HG03565 (cell line): ENCODE measurements around the gene KLF3.

ENCODE experiments used
- ATAC-seq: cut with Tn5 transposase; IDR thresholded peaks from one replicate; pipeline ENCODE4 v1.9.1; 2021; ENCODE audit warnings: mild to moderate bottlenecking, moderate library complexity; ENCODE audit not compliant: unreplicated experiment

Gene KLF3

DNA sequence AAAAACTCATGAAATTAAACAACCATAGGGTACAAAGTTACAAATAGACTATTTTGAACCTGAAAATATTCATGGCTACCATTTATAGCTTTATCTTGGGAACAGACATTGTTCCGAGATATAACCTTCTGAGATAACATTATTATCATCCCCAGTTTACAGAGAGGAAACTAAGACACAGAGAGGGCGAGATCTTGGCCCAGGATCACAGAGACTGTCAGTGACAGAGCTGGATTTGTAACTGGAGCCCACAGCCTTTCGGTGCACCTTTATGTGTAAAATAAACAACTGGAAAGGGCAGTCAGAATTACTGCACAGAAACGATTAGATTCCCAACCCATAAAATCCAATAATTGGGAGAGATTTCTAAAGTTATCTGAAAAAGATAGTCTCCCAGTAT lies 28.4 kb downstream of the KLF3 start:
- ATAC-seq: no peak

DNA sequence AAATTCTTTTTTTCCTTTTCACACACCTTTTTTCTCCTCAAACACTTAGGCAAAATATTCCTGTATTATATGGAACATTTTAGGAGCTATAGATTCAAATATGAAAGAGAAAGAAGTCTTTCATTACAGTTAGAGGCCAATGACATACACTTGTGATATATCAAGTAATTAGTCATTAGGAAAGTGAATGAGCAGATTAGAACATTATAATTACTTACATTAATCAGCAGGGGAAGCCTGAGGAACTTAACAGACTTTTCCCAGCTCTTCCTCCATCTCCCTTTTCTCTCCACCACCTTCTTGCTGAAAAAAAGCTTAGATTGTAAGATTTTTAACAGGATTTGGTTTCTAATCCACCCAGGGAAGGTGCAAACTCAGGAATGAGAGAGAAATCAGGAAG lies 29.6 kb downstream of the KLF3 start:
- no peak for ATAC-seq

DNA sequence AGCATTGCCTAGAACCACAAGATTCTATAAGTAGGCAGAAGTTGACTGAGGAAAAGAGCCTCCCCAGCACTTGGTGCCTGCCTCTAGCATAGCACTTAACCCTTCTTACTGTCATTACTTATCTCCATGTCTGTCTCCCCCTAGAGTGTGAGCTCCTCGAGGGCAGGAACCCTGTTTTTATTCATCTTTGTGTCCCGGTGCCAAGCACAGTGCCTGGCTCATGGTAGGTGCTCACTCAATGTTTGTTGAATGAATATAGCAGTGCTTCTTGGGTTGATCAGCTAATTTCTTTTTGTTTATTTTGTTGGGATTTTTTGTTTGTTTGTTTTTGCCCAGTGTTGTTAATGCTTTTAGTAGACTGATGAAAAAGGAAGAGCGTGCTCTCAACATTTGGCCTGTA lies 30.3 kb downstream of the KLF3 start:
- ATAC-seq: no peak

DNA sequence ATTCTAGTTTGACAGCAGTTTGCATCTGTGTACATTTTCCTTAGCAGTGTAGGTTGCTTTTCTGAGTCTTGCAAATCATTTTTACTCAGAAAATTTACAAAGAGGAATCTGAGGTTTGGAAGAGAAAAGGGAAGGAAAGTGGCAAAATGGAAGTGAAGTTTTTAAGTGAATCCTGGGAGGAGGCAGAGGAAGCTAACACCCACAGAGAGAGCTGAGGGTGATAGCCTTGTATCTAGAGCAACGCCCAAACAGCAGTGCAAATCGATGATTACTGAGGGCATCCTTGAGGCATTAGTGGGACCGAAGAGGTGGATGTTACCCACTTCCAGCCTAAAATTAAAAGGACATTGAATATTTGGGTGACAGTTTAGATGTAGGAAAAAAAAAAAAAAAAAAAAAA lies 31.8 kb downstream of the KLF3 start:
- ATAC-seq: no peak

DNA sequence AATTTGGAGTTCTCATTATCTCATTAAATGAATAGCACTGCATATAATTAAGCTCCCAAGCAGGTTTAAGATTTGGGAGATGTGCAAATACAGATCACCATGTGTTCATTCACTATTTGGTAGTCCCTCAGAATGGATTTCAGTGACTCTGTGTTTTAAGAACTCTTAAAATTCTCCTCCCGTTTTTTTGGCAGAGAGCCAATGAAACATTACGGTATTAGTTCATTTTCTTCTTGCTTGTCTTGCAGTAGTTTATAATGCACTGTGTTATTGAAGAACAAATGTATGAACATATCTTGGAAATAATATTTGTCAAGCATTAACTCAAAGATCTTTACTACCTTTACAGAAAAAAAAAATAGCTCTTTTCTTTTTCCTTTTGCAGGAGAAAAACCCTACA lies 32.7 kb downstream of the KLF3 start:
- no peak for ATAC-seq

DNA sequence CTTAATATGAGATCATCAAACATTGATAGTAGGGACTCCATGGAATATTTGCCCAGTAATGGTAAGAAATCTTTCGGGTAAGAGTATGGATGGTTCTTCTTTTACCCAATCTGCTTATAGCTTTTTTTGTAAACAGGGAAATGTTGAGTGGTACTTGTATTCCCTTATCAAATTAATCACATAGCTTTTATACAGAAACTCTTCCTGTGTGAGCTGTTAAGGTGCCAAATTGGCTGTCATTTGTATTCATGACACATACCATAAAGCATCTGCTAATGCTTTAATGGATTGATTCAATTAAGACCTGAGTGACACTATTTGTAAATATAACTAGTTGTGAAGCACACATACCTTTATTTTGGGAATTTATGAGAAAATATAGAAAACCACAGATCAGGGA lies 34.2 kb downstream of the KLF3 start:
- ATAC-seq: no peak

DNA sequence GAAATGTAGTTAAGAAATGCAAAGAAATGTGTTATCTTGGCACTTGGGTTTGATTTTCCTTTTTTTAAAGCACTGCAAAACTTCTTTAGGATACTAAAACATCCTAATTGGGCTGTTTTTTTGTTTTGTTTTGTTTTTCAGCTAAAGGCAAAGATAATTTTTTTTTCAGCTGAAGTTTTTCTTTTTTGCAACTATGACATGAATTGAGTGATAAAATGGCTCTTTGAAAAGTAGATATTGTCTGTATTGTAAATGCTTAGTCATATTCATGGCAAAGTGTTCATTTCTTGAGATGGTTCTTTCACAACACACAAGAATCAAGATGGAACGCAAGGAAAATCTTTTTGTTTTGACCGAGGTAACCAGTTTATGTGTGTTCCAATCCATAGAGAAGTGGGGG lies 35.1 kb downstream of the KLF3 start:
- no peak for ATAC-seq

DNA sequence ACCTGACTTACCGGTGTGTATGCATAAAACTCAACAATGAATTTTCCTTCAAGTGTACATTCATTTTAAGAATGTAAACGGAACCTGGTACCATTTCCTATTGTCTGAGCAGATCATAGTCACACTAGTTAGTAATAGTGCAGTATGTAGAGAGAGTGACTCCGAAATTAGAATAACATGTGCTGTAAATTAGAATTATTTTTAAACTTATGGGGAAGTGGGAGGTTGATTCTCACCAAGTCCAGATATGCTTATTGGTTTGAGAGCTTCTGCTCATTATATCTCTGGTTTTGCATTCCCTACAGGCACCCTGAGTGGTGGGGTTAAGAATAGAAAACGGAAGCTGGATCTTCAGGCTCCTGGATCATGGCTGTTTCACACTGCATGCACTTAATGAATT lies 39.6 kb downstream of the KLF3 start:
- no peak for ATAC-seq

DNA sequence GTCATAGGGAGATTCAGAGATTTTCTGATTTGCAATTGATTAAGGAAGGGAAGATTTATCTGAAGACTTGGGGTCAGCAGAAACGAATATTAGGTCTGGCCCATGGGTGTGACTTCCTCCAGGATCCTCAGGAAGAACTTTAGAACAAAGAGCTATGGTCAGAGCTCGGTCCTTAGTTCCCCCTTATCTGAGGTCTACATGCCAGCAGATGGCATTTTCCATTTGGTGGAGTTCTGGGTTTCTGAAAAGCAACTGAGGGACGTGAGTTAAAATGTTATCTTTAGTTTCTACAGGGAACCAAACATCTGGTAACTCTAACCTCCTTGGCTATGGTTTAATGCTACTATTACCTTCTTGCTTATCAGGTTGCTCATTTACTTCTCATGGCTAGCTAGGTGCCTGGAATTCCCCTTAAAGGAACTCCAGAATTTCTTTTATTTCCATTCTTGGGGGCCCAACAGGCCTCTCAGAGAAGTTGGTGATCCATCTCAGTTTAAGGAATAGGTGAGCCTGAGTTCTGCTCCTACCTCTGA lies 40.7 kb downstream of the KLF3 start:
- no peak for ATAC-seq

DNA sequence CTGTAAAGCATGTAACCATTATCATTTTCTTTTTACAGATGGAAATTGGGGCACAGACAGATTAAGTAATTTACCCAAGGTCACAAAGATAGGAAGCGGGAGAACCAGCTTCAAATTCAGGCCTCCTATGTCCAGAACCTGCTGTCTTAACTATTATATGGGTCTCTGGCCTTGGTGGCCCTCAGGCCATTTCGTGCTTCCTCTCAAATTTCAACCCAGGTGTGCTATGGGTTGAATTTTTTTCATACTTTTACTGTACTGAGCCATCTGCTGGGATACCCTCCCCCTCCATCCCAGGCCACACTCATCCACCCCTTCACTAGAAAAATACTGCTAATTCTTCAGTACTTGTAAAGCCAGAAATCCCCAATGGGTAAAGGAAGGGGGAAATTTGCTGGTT lies 42.3 kb downstream of the KLF3 start:
- ATAC-seq: no peak

DNA sequence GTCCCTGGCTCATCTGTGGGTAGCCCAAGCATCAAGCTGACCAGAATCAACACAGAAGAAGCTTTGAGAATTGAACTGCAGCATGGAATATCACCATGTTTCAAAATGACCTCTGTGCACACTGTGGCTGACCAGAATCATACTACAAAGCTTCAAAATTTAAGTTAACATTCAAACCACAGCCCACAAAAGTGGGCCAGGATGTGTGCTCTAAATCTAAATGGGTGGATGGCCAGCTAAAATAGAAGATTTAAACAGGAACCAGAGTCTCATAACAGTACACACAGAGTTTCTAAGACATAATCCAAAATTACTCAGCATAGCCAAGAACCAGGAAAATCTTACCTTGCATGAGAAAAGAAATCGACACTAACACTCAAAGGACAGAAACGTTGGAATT lies 46.1 kb downstream of the KLF3 start:
- ATAC-seq: peak; percentile 84

DNA sequence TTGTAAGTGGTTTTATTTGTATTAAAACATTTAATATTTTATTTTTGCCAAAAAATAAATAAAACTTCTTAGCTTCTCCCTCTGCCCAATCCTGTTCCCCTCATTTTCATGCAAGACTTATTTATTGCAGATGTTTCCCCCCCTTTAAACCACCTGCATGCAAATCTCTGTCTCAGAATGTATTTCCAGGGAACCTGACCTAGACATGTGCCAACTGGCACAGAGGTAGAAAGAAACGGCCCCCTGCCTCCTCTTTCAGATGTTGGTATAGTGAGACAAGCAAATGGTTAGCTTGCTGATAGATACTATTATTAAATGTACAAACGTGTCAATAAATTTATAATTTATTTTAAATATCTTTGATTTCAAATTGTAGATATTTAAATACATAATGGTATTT lies 47.1 kb downstream of the KLF3 start:
- ATAC-seq: no peak

DNA sequence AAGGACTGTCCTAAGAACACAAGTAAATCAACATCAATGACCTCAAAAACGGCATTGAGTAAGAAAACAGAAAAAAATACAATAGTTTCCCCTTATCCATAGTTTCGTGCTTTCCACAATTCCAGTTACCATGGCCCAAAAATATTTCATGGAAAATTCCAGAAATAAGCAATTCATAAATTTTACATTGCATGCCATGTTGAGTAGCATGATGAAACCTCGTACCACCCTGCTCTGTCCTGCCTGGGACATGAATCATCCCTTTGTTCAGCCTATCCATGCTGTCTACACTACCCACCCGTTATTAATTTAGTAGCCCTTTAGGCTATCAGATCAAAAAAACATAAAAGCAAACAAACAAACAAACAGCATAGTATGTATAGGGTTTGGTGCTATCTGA lies 51.1 kb downstream of the KLF3 start:
- ATAC-seq: no peak

DNA sequence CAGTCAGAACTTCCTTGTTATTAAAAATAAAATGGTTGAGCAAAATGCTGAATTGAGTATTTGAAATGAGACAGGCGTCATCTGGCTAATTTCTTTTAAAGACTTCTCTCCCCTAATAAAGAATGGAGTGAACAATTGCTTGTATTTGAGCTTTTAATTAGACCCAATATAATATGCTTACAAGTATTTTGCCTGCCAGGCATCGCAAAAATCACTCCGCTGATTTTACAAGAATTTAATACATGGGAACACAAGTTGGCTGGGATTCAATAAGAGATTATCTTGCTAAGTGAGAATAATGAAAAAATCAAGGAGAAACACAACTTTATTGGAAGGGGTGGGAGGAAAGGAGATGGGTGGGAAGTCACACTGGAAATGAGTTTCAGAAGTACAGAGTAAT lies 52.3 kb downstream of the KLF3 start:
- ATAC-seq: no peak

DNA sequence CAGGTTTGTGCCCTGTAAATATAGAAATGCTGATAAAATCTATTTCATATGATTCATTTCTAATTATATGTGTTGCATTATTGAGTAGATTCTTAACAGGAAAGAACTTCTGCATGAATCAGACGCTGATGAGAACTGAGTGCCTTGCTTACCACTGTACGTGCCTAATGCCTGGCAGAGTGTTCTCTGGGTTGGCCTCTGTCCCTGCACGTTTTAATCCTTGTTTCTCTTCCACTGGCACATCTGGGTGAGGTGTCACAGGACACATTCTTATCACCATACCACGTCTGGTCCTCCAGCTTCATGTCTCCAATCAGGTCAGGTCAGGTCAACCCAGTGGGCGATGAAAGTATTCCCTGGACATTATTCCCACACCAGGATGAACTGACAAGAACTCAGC lies 53.6 kb downstream of the KLF3 start:
- no peak for ATAC-seq

DNA sequence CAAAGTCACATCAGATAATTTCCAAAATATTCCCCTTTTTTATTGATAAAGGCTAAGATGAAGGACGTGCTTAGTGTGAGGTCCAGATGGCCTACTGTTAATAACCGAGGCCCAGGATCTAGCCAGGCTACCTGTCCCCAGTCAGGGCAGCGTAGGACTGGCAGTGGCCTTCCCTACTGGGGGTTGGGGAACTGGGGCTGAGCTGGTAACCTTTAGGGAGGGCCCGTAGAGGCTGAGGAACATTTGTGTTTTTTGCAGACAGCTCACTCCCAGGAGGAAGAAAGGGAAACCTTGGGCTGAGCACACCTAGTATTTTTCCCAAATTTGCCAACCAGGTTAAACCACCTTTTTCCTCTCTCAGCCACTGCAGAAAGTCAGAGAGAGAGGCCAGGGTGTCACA lies 59.1 kb downstream of the KLF3 start:
- no peak for ATAC-seq

DNA sequence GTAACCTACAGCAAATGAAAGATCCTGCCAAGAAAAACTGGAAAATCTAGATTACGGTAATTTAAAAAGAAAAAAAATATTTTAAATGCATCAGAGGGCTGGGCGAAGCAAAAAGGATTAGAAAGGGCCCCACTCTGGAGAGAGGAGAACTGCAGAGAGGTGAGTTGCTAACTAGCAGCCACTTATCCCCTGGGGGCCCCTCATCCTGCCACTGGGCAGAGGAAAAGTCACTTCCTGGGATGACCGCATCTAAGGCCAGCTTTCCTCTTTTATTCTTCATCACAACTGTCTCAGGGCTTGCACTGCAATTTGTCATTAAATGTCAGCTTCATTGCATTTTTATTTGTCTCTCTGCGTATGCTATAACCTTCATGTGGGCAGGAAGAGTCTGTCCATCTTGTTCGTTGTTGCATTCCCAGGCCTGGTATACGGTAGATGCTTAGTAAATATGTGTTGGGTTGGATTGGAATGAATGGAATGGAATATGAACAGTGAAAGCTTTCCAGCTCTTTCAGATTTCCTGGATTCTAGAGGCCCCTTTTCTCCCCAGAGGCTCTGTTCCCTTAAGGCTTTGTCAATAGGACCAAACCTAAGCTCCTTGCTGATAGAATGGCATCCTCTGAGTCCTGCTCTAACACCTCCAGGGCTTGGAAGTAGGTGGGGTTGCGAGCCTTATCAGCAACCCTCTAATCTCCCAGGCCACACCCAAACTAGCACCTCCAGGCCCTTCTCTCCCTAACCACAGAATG lies 59.9 kb downstream of the KLF3 start:
- ATAC-seq: no peak

DNA sequence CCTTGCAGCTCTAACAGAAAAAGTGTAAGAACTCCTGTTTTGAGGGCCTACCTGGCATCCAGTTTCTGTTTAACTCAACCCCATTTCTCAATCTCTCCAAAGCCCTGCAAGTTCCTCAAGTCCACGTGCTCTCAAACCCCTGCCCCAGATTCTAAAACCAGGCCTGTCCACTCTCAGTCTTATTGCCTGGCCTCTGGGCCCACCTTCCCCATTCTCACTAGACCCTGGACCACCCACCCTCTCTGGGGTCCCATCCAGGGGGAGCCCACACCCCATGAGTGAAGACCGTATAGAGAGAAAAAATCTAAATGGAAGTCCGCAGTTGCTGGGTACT lies 60.4 kb downstream of the KLF3 start:
- no peak for ATAC-seq

DNA sequence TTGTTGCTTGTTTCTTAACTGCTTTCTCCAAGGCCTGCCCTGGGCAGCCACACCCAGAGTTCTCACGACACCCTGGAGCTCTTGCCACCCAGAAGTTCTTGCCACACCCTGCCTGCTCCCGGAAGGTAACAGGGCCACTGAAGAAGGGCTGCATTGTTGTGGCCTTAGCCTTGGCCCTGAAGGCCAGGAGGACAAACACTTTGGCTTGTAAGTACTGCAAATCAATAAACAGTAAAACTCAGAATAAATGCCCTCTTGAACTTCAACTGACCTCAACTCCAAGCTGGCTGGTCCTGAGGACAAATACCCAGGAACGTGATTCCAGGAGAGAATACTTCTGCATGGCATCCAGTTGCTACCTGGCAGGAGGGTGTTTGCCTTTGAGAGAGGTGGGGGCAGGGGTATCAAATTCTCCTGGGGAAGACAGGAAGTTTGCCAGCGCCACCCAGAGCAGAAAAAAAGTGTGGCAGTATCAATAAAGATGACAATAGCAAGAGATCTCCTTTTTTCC lies 64.7 kb downstream of the KLF3 start:
- no peak for ATAC-seq

DNA sequence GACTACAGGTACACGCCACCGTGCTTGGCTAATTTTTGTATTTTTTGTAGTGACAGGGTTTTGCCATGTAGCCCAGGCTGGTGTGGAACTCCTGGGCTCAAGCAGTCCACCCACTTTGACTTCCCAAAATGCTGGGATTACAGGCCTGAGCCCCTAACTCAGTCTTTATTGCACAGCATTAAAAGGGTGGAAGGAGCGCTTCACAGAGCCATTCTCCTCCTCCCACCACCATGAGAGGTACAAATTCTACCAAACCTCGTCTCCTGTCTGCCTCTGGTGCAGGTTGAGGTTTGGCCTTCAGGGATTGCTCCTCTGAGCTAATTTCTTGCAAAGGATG lies 66.5 kb downstream of the KLF3 start:
- no peak for ATAC-seq

DNA sequence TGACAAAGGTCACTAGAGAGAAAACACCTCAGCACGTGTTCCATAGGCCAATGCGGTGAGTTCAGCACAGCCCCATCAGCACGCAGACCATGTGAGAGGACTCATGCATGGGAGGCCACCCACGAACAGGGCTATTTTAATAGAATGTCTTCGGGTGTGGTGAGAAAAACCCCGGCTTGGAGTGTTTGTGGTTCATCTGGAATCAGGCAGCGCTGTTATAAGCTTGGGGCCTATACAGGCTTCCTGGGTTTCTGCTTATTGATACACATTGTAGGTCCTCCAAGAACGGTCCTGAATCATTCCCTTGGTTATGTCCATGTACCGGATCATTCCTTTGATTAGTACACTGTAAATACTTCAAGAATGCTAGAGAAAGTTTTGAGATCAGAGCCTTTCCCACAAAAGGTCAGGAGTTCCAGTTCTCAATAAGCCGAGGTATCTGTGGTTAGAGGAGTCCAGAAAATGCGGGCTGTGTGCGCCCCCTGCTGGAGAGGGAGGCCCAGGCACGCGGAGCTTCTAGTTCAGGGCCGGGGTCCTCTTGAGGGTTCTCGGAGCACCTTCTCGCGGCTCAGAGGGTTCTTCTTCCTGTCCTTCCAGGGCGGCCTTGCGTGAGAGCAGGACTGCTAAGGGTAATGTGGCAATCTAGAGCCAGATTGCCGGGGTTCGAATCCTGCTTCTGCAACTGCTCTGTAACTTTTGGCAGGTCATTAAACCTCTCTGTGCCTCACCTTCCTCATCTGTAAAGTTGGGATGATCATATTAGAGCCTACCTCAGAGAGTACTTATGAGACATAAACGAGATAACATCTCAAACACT lies 67.0 kb downstream of the KLF3 start:
- peak; percentile 86 for ATAC-seq

DNA sequence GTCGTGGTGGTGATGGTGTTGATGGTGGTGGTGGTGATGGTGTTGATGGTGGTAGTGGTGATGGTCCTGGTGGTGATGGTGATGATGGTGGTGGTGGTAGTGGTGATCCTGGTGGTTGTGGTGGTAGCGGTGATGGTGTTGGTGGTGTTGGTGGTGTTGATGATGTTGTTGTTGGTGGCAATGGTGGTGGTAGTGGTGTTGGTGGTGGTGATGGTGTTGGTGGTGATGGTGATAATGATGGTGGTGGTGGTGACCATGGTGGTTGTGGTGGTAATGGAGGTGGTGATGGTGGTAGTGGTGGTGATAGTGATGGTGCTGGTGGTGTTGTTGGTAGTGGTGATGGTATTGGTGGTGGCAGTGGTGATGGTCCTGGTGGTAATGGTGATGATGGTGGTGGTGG lies 69.7 kb downstream of the KLF3 start:
- ATAC-seq: no peak
